ENCODE data around the gene OVAAL. TPM values are rescaled to one million over a fixed set of nuclear protein-coding genes. Genes with fewer than 3 reads are reported as not detected.

OVAAL gene
- total RNA-seq, 1 donor from 2014 or later: not detected

DNA sequence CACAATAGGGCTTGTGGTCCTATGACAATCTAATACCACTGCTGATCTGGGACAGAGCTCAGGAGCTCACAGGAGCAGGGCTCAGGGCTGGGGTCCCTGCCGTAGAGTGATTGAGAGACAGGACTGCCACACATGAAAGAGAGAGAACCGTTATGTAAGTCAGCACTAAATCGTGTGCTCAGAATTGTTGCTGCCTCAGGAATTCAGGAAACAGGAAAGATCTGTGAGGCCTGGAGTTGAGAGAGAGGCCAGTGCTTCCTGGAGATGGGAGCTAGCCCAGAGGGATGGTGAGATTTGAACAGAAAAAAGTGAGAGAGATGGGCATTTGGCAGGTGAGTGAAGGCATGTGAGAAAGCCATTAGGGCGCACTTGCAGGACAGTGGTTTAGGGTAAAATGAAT, 38.9 kb upstream of the OVAAL start:
- Mint-ChIP-seq H3K36me3 (ENCODE audit: low read depth) (no peaks in the 10 kb centered on the region), H3K9me3 (no peaks in the 10 kb centered on the region), H3K27ac (ENCODE audit: unreplicated experiment) (no peak overlapping the region), H3K4me3 (no peak overlapping the region), H3K4me1 (peaks cover 6% of the 10 kb centered on the region), H3K27me3 (ENCODE audit: low read depth) (no peaks in the 10 kb centered on the region)
- TF ChIP-seq, protein P1, sequence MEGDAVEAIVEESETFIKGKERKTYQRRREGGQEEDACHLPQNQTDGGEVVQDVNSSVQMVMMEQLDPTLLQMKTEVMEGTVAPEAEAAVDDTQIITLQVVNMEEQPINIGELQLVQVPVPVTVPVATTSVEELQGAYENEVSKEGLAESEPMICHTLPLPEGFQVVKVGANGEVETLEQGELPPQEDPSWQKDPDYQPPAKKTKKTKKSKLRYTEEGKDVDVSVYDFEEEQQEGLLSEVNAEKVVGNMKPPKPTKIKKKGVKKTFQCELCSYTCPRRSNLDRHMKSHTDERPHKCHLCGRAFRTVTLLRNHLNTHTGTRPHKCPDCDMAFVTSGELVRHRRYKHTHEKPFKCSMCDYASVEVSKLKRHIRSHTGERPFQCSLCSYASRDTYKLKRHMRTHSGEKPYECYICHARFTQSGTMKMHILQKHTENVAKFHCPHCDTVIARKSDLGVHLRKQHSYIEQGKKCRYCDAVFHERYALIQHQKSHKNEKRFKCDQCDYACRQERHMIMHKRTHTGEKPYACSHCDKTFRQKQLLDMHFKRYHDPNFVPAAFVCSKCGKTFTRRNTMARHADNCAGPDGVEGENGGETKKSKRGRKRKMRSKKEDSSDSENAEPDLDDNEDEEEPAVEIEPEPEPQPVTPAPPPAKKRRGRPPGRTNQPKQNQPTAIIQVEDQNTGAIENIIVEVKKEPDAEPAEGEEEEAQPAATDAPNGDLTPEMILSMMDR (conservative IDR thresholded peaks at IDR 0.05): no peak
- DNase-seq (ENCODE audit: low read depth, low spot score): no peak

DNA sequence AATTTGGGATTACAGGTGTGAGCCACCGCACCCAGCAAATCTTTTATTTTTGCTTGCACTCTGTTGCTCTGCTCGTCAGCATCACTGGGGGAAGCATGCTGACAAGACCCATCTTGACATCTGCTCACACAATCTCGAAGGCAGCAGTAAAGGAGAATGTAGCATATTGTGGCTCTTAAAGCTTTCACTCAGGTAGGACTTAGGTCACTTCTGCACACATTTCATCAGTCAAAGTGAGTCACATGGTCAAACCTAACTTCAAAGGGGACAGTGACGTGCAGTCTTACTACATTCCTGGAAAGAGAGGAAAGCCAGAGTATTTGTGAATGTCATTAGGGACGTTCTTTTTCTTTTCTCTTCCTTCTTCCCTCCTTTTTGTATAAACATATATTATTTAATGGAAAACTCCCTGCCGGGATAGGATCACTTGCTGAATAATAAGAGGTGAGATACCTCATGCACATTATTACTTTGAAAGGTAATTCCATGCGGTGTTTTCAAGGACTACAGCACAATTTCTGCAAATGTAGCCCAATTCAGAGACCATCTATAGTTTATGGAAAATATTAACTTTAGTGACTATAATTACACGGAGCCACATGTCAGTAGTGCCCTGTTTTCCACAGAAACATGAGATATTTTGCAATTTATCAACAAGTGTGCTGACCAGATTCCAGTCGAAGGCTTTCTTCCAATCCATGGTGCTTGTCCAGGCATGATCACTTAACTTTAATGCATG, 37.1 kb upstream of the OVAAL start:
- Mint-ChIP-seq H3K4me1 (no peaks in the 10 kb centered on the region), H3K9me3 (no peaks in the 10 kb centered on the region), H3K27ac (ENCODE audit: unreplicated experiment) (no peak overlapping the region), H3K36me3 (ENCODE audit: low read depth) (no peaks in the 10 kb centered on the region), H3K4me3 (no peak overlapping the region), H3K27me3 (ENCODE audit: low read depth) (no peaks in the 10 kb centered on the region)
- TF ChIP-seq, protein P1 (conservative IDR thresholded peaks at IDR 0.05): no peak
- no peak for DNase-seq (ENCODE audit: low read depth, low spot score)

DNA sequence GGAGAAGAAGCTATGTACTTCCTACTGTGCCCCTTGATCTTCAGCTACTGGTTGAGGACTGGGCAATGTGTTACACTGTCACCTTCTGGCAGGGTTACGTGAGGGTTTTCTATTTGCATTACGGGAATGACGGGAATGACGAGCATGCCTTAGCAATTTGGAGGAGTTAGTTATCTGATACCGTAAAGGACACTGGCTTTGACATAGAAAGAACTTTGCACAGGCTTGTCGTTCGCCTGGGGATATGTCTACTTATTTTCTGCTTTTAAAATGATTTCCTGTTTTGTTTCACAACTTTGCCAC, 36.6 kb upstream of the OVAAL start:
- no peaks in the 10 kb centered on the region for H3K27me3 Mint-ChIP-seq (ENCODE audit: low read depth)
- H3K9me3 Mint-ChIP-seq: no peaks in the 10 kb centered on the region
- no peak overlapping the region for H3K4me3 Mint-ChIP-seq
- peaks cover 4% of the 10 kb centered on the region for H3K4me1 Mint-ChIP-seq
- H3K27ac Mint-ChIP-seq (ENCODE audit: unreplicated experiment): no peak overlapping the region
- TF ChIP-seq, protein P1 (conservative IDR thresholded peaks at IDR 0.05): no peak
- DNase-seq (ENCODE audit: low read depth, low spot score): no peak
- H3K36me3 Mint-ChIP-seq (ENCODE audit: low read depth): no peaks in the 10 kb centered on the region

DNA sequence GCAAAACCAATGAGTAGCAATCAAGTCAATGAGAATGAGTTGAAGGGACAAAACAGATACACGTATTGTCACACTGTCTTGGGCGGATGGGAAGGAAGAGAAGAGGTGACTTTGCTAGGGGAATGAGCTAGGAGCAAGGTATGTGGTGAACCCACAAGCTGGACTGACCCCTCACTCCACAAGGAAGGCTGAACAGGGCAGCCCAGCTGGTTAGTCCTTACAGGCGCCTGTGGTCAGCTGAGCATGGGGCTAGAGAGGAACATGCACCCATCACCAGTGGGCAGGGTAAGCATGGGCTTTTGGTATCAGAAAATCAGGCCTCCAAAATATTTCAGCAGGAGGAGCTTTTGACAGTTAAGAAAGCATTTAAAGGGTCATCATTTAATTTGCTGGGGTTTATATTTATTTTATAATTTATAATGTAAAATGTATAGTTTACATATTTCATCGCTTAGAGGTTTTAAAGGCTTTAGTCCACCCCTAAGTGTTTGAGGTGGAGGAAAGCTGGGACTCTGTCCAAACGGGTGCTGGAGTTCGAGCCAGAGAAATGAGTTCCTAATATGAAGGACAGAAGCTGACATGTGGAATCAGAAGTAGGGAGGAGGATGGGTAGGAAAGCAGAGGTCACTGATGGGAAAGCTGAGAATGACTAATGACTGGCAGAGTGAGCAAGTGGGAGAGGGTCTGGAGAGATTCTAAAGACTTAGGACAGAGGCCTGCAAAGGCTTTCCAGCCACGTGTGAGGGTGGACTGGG, 34.4 kb upstream of the OVAAL start:
- Mint-ChIP-seq H3K4me3 (no peak overlapping the region), H3K9me3 (no peaks in the 10 kb centered on the region), H3K27me3 (ENCODE audit: low read depth) (no peaks in the 10 kb centered on the region), H3K4me1 (peaks cover 10% of the 10 kb centered on the region), H3K27ac (ENCODE audit: unreplicated experiment) (no peak overlapping the region), H3K36me3 (ENCODE audit: low read depth) (no peaks in the 10 kb centered on the region)
- TF ChIP-seq, protein P1 (conservative IDR thresholded peaks at IDR 0.05): no peak
- DNase-seq (ENCODE audit: low read depth, low spot score): no peak

DNA sequence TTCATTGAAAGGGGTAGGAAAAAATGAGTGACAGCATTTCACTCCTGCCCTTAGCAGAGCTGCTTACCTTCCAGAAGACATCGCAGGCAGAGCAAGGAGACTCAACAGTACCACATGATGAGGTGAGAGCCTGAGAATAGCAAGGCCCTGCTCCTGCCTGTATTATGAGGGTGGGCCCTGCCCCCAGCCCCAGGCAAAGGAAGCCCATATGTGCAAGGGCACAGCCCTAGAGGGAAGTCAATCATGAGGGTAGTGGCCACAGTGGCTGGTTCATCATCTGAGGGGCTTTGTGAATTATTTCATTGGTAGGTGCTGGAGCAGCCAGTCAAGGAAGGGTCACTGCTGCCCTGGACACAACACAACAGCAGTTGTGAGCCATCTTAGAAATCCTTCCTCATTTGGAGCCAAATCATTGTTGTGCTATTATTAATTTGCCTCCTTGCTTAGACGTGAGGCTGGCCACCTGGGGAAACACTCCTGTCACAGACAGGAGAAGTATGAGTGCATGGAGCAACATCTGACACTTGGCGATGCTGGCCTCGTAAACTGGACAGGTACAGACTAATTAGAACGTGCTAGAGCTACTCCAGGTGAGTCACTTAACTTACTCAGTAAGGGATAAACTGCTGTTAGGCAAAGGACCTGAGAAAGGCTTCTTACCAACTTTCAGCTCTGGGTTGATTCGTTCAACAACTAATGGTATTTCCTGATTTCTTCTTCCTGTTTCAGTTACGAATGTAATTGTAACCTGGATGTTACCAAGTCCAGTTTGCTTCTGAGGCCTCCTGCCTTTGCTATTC, 33.6 kb upstream of the OVAAL start:
- H3K36me3 Mint-ChIP-seq (ENCODE audit: low read depth): no peaks in the 10 kb centered on the region
- H3K4me3 Mint-ChIP-seq: no peak overlapping the region
- TF ChIP-seq, protein P1 (conservative IDR thresholded peaks at IDR 0.05): no peak
- no peak for DNase-seq (ENCODE audit: low read depth, low spot score)
- no peak overlapping the region for H3K27ac Mint-ChIP-seq (ENCODE audit: unreplicated experiment)
- H3K9me3 Mint-ChIP-seq: no peaks in the 10 kb centered on the region
- H3K4me1 Mint-ChIP-seq: peaks cover 10% of the 10 kb centered on the region
- H3K27me3 Mint-ChIP-seq (ENCODE audit: low read depth): no peaks in the 10 kb centered on the region

Measured in neural crest cell (in vitro differentiated cells).